SH-SY5Y (cell line): ENCODE data around the gene SAFB2.

Experiments
- GATA2 ChIP-seq: IDR thresholded peaks from 2 replicates; pipeline ENCODE4 v1.6.1; 2011; ENCODE audit warnings: mild to moderate bottlenecking, low read depth, low read length
- GATA3 ChIP-seq: IDR thresholded peaks from 2 replicates; pipeline ENCODE4 v1.6.1; 2011; ENCODE audit warnings: low read depth, mild to moderate bottlenecking, low read length, moderate library complexity

- no peak for TF ChIP-seq GATA3
- TF ChIP-seq GATA2: no peak
These were observed 31.8 kb downstream of the SAFB2 start for GRCh38 chr19:5590865-5591154.
